ENCODE measurements around the gene PTPRN2.

- TF ChIP-seq CTCF (IDR thresholded peaks at IDR 0.05) = no peak
- no peak for TF ChIP-seq POLR2A (IDR thresholded peaks at IDR 0.05)
- TF ChIP-seq POLR2AphosphoS5 (IDR thresholded peaks at IDR 0.05) = no peak
- TF ChIP-seq EP300 (IDR thresholded peaks at IDR 0.05) = no peak
Measured at GRCh38 chr7:157816086-157816485, 771.5 kb downstream of the PTPRN2 start.

All from sigmoid colon (tissue), 4 donors.